ENCODE data around the gene IQCF6. TPM values are rescaled to one million over a fixed set of nuclear protein-coding genes. Genes with fewer than 3 reads are reported as not detected.

The IQCF6 gene
- total RNA-seq, 4 donors from 2014 or later = not detected

- TF ChIP-seq CTCF (IDR thresholded peaks at IDR 0.05) (no peak), EP300 (IDR thresholded peaks at IDR 0.05) (no peak), POLR2A (IDR thresholded peaks at IDR 0.05; ENCODE audit: low read depth) (no peak), POLR2AphosphoS5 (IDR thresholded peaks at IDR 0.05) (no peak)
- no peaks in the 10 kb centered on the region for H3K9me3 ChIP-seq
- no peak overlapping the region for H3K4me3 ChIP-seq
- WGBS = 53% methylated on average over 4 of the region's 4 CpGs
- H3K27me3 ChIP-seq = peaks cover 0 to 33% (median 0%) of the 10 kb centered on the region in 4 donors
- intact Hi-C loops (cut with DNase I) = no loop called here
- no peaks in the 10 kb centered on the region for H3K4me1 ChIP-seq
- no peaks in the 10 kb centered on the region for H3K36me3 ChIP-seq
- H3K27ac ChIP-seq (replicated peaks in 1 of 4) = no peak overlapping the region
- no peak for DNase-seq (ENCODE audit: extremely low spot score)
Observed at GRCh38 chr3:51739110-51739509, 39.9 kb downstream of the IQCF6 start.

DNA sequence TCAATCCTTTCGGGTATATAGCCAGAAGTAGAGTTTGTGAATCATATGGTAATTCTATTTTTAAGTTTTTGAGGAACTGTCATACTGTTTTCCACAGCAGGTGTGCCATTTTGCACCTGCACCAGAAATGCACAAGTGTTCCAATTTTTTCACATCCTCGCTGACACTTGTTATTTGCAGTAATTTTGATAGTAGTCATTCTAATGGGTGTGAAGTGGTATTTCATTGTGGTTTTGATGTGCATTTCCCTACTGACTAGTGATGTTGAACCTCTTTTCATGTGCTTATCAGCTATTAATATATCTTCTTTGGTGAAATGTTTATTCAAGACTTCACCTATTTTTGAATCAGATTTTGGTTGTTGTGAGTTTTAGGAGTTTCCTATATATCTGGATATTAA lies 43.1 kb downstream of the IQCF6 start:
- DNase-seq (ENCODE audit: extremely low spot score) = no peak
- no peaks in the 10 kb centered on the region for H3K9me3 ChIP-seq
- no peaks in the 10 kb centered on the region for H3K36me3 ChIP-seq
- TF ChIP-seq CTCF (IDR thresholded peaks at IDR 0.05) = no peak
- TF ChIP-seq POLR2A (IDR thresholded peaks at IDR 0.05; ENCODE audit: low read depth) = no peak
- TF ChIP-seq POLR2AphosphoS5 (IDR thresholded peaks at IDR 0.05) = no peak
- no peak for TF ChIP-seq EP300 (IDR thresholded peaks at IDR 0.05)
- peaks cover 0 to 33% (median 0%) of the 10 kb centered on the region in 4 donors for H3K27me3 ChIP-seq
- H3K27ac ChIP-seq (replicated peaks in 1 of 4) = no peak overlapping the region
- 72% methylated on average over 2 of the region's 2 CpGs for WGBS
- intact Hi-C loops (cut with DNase I) = no loop called here
- no peak overlapping the region for H3K4me3 ChIP-seq
- H3K4me1 ChIP-seq = no peaks in the 10 kb centered on the region

DNA sequence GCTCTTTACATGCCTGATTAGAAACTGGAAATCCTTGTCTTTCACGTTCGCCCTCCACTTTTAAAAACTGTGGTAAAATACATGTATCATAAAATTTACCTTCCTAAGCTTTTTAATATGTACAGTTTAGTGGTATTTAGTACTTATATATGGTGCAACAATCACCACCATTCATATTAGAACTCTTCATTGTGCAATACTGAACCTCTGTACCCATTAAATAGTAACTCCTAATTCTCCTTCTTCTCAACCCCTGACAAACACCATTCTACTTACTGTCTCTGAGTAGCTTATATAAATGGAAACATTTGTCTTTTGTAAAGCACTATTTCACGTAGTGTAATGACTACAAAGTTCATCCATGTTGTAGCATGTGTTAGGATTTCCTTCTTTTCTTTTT lies 44.0 kb downstream of the IQCF6 start:
- TF ChIP-seq EP300 (IDR thresholded peaks at IDR 0.05) (no peak), POLR2A (IDR thresholded peaks at IDR 0.05; ENCODE audit: low read depth) (no peak), POLR2AphosphoS5 (IDR thresholded peaks at IDR 0.05) (no peak), CTCF (IDR thresholded peaks at IDR 0.05) (no peak)
- Histone ChIP-seq H3K9me3 (peaks cover 0 to under 1% (median 0%) of the 10 kb centered on the region in 4 donors), H3K27me3 (peaks cover 0 to 31% (median 0%) of the 10 kb centered on the region in 4 donors), H3K4me1 (no peaks in the 10 kb centered on the region), H3K36me3 (no peaks in the 10 kb centered on the region), H3K27ac (replicated peaks in 1 of 4) (no peak overlapping the region), H3K4me3 (no peak overlapping the region)
- intact Hi-C loops (cut with DNase I) = no loop called here
- no peak for DNase-seq (ENCODE audit: extremely low spot score)
- WGBS = 66% methylated on average over 3 of the region's 3 CpGs

DNA sequence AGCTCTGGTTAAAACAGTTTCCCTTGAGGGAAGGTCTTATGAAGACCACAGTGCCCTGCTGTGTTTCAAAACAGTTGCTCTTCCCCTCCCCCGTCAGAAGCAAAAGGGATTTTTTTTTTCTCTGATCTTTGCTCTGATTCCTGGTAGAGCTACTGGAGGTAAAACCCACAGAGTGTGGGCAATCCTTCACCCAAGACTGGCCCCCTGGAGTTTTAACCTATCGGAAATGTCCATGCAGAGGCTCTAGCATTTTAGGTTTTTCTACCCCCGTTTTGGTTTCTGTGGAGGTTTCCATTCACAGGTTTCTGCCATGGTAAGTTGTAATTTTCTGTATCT lies 44.5 kb downstream of the IQCF6 start:
- Histone ChIP-seq H3K27ac (replicated peaks in 1 of 4) (no peak overlapping the region), H3K9me3 (peaks cover 0 to 6% (median 2%) of the 10 kb centered on the region in 4 donors), H3K4me3 (no peak overlapping the region), H3K27me3 (peaks cover 0 to 27% (median 0%) of the 10 kb centered on the region in 4 donors), H3K36me3 (no peaks in the 10 kb centered on the region), H3K4me1 (no peaks in the 10 kb centered on the region)
- TF ChIP-seq POLR2A (IDR thresholded peaks at IDR 0.05; ENCODE audit: low read depth) = no peak
- TF ChIP-seq EP300 (IDR thresholded peaks at IDR 0.05) = no peak
- TF ChIP-seq CTCF (IDR thresholded peaks at IDR 0.05) = no peak
- TF ChIP-seq POLR2AphosphoS5 (IDR thresholded peaks at IDR 0.05) = no peak
- WGBS = 21% methylated on average over 3 of the region's 3 CpGs
- DNase-seq (ENCODE audit: extremely low spot score) = no peak
- intact Hi-C loops (cut with DNase I) = no loop called here

DNA sequence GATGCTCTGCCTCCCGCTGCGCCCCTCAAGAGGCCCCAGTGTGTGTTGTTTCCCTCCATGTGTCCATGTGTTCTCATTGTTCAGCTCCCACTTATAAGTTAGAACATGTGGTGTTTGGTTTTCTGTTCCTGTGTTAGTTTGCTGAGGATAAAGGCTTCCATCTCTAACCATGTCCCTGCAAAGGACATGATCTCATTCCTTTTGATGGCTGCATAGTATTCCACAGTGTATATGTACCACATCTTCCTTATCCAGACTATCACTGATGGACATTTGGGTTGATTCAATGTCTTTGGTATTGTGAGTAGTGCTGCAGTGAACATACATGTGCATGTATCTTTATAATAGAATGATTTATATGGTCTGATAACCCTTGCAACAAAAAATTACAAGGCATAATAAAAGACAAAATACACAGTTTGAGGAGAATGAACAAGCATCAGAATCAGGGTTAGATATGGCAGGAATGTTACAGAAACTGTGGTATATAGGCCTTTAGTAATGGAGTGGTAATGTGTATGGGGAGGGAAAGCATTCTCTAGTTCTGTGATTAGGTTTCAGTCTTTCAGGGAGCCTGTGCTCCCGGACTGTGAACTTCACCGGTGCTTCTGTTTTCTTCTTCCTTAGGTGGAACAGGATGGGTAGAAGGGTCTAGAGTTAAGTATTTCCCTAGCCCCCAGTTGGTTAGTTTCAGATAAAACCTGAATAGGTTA lies 45.0 kb downstream of the IQCF6 start:
- Histone ChIP-seq H3K4me1 (no peaks in the 10 kb centered on the region), H3K27me3 (peaks cover 0 to 27% (median 0%) of the 10 kb centered on the region in 4 donors), H3K27ac (replicated peaks in 1 of 4) (no peak overlapping the region), H3K36me3 (no peaks in the 10 kb centered on the region), H3K9me3 (peaks cover 0 to 9% (median 4%) of the 10 kb centered on the region in 4 donors), H3K4me3 (no peak overlapping the region)
- DNase-seq (ENCODE audit: extremely low spot score) = no peak
- WGBS = 83% methylated on average over 4 of the region's 4 CpGs
- intact Hi-C loops (cut with DNase I) = no loop called here
- no peak for TF ChIP-seq POLR2A (IDR thresholded peaks at IDR 0.05; ENCODE audit: low read depth)
- TF ChIP-seq POLR2AphosphoS5 (IDR thresholded peaks at IDR 0.05) = no peak
- TF ChIP-seq EP300 (IDR thresholded peaks at IDR 0.05) = no peak
- no peak for TF ChIP-seq CTCF (IDR thresholded peaks at IDR 0.05)
